GM12874 (cell line): Measurements from ENCODE around the gene PTBP3.

Experiments used
- CTCF ChIP-seq: IDR thresholded peaks from 2 replicates; pipeline ENCODE4 v1.5.1; 2011; ENCODE audit warnings: low read depth, mild to moderate bottlenecking, control low read depth, low read length, moderate library complexity; ENCODE audit not compliant: insufficient read depth

The PTBP3 gene

GRCh38 chr9:112176524-112176923 is 156.9 kb downstream of the PTBP3 start:
- no peak for TF ChIP-seq CTCF

- TF ChIP-seq CTCF, result no peak
Observed at GRCh38 chr9:112175796-112176315, 157.6 kb downstream of the PTBP3 start.

GRCh38 chr9:112174965-112175795 is 158.2 kb downstream of the PTBP3 start, which contains the start of gene SUSD1:
Gene SUSD1 (minus strand): TSS chr9:112175297. CDS start chr9:112175235, 62 bp downstream.
- no peak for TF ChIP-seq CTCF

- TF ChIP-seq CTCF, result no peak
Observed at GRCh38 chr9:112174222-112174964, 159.0 kb downstream of the PTBP3 start.

- TF ChIP-seq CTCF, result no peak
Observed at GRCh38 chr9:112173489-112174221, 159.8 kb downstream of the PTBP3 start.

GRCh38 chr9:112170968-112171367 is 162.5 kb downstream of the PTBP3 start:
- no peak for TF ChIP-seq CTCF

- no peak for TF ChIP-seq CTCF
Observed at GRCh38 chr9:112170235-112170634, 163.2 kb downstream of the PTBP3 start.
